H1 (cell line): ENCODE measurements around the gene HOXB9. TPM values are rescaled to one million over a fixed set of nuclear protein-coding genes. Genes with fewer than 3 reads are reported as not detected.

Experiments
- CTCF ChIA-PET: fragments of 300-600 bp; sonication (Branson Sonifier 250); formaldehyde crosslinking; loops from one replicate; lab custom pipeline; 2021; ENCODE audit not compliant: partially characterized antibody; lab: Charles Lee
- POLR2A ChIA-PET: fragments of 300-600 bp; sonication (Branson Sonifier 250); formaldehyde crosslinking; loops from one replicate; lab custom pipeline; 2021; ENCODE audit warnings: inconsistent platforms; ENCODE audit not compliant: partially characterized antibody; lab: Charles Lee
- DNase-seq, 2 experiments: peaks; one replicate each; pipeline versions ENCODE4 v3.0.0 to v3.0.0-alpha.2; 2010 to 2022; ENCODE audit warnings: low spot score in 2 of 2, low read depth in 1 of 2, mixed read lengths in 1 of 2
- FAIRE-seq: peaks from 2 replicates; lab custom pipeline; 2011; peaks lifted over from hg19 to GRCh38; lab: Jason Lieb, UNC
- H2AFZ ChIP-seq: 2 replicates; pipeline ENCODE4 v1.8.1; 2012; ENCODE audit warnings: low read length, inconsistent platforms
- H2AK5ac ChIP-seq: 2 replicates; pipeline ENCODE4 v1.6.1; 2013; ENCODE audit warnings: low read depth, low read length
- H2BK120ac ChIP-seq: replicated peaks from 2 replicates; pipeline ENCODE3; 2013; ENCODE audit warnings: low read depth, low read length, inconsistent platforms
- H2BK12ac ChIP-seq: 2 replicates; pipeline ENCODE4 v1.6.1; 2013; ENCODE audit warnings: low read depth, low read length
- H2BK15ac ChIP-seq: 2 replicates; pipeline ENCODE4 v1.6.1; 2013; ENCODE audit warnings: low read length
- H2BK20ac ChIP-seq: 2 replicates; pipeline ENCODE4 v1.6.1; 2013; ENCODE audit warnings: low read length
- H2BK5ac ChIP-seq: 2 replicates; pipeline ENCODE4 v1.6.1; 2013; ENCODE audit warnings: low read depth, low read length
- H3K14ac ChIP-seq: 2 replicates; pipeline ENCODE4 v1.6.1; 2013; ENCODE audit warnings: inconsistent platforms; ENCODE audit not compliant: insufficient read length
- H3K18ac ChIP-seq: 2 replicates; pipeline ENCODE4 v1.6.1; 2013; ENCODE audit warnings: low read length; ENCODE audit errors: extremely low read depth
- H3K23ac ChIP-seq: 2 replicates; pipeline ENCODE4 v1.6.1; 2013; ENCODE audit warnings: inconsistent platforms; ENCODE audit not compliant: insufficient read length
- H3K23me2 ChIP-seq: 2 replicates; pipeline ENCODE4 v1.6.1; 2013; ENCODE audit warnings: low read depth, low read length
- H3K27ac ChIP-seq: 2 replicates; pipeline ENCODE4 v1.6.1; 2011; ENCODE audit warnings: low read depth, low read length, inconsistent platforms
- H3K27me3 ChIP-seq, 4 experiments: replicated peaks in 1 of 4; 1 replicate in 1 of 4; 2 replicates in 3 of 4; pipeline versions ENCODE4 v1.6.1 to v1.8.1; 2011 to 2013; ENCODE audit warnings: low read length in 3 of 4, mild to moderate bottlenecking in 3 of 4, inconsistent platforms in 2 of 4, mixed read lengths in 2 of 4, moderate library complexity in 1 of 4; ENCODE audit not compliant: control insufficient read depth in 3 of 4, insufficient read depth in 3 of 4; ENCODE audit errors: extremely low read depth in 1 of 4
- H3K36me3 ChIP-seq, 4 experiments: 2 replicates each; pipeline versions ENCODE4 v1.6.1 to v1.8.1; 2011 to 2013; ENCODE audit warnings: mild to moderate bottlenecking in 4 of 4, low read length in 3 of 4, moderate library complexity in 2 of 4, control low read depth in 1 of 4, inconsistent platforms in 1 of 4; ENCODE audit not compliant: insufficient read depth in 4 of 4, control insufficient read depth in 2 of 4
- H3K4ac ChIP-seq: replicated peaks from 2 replicates; pipeline ENCODE3; 2013; ENCODE audit warnings: low read length, low read depth, mixed read lengths, inconsistent platforms; ENCODE audit not compliant: insufficient read length
- H3K4me1 ChIP-seq, 4 experiments: replicated peaks in 1 of 4; 1 replicate in 1 of 4; 2 replicates in 3 of 4; pipeline versions ENCODE4 v1.6.1 to v1.8.1; 2011 to 2013; ENCODE audit warnings: low read length in 3 of 4, inconsistent platforms in 2 of 4, mixed read lengths in 1 of 4; ENCODE audit not compliant: insufficient read depth in 4 of 4, control insufficient read depth in 3 of 4
- H3K4me2 ChIP-seq, 2 experiments: 2 replicates each; pipeline versions ENCODE4 v1.6.1 to v1.8.1; 2011 to 2013; ENCODE audit warnings: low read depth in 2 of 2, low read length in 2 of 2, control low read depth in 1 of 2, inconsistent platforms in 1 of 2, mild to moderate bottlenecking in 1 of 2; ENCODE audit not compliant: insufficient read depth in 1 of 2
- H3K4me3 ChIP-seq, 4 experiments: fragments of 200-600, 300-600 bp in 1 of 4; sonication (generic), shearing (Covaris generic), sonication (Bioruptor Twin) in 1 of 4; 2 replicates each; pipeline versions ENCODE4 v1.5.1 to v1.8.1; 2011 to 2016; ENCODE audit warnings: low read length in 4 of 4, low read depth in 3 of 4, control low read depth in 2 of 4, inconsistent platforms in 2 of 4, mild to moderate bottlenecking in 2 of 4, mixed read lengths in 1 of 4, moderate library complexity in 1 of 4; ENCODE audit not compliant: insufficient read depth in 2 of 4; ENCODE audit errors: extremely low read depth in 1 of 4
- H3K56ac ChIP-seq: replicated peaks from 2 replicates; pipeline ENCODE3; 2013; ENCODE audit warnings: low read depth, mild to moderate bottlenecking, mixed read lengths, low read length, inconsistent platforms; ENCODE audit not compliant: insufficient read length
- H3K79me1 ChIP-seq: 2 replicates; pipeline ENCODE4 v1.6.1; 2013; ENCODE audit warnings: low read depth, low read length, control low read depth
- H3K79me2 ChIP-seq, 2 experiments: 2 replicates each; pipeline versions ENCODE4 v1.6.1 to v1.8.1; 2012 to 2013; ENCODE audit warnings: low read length in 2 of 2, mild to moderate bottlenecking in 2 of 2, inconsistent platforms in 1 of 2; ENCODE audit not compliant: insufficient read depth in 2 of 2, control insufficient read depth in 1 of 2
- H3K9ac ChIP-seq, 4 experiments: replicated peaks in 1 of 4; 1 replicate in 1 of 4; 2 replicates in 3 of 4; pipeline versions ENCODE4 v1.6.1 to v1.8.1; 2011 to 2013; ENCODE audit warnings: low read depth in 3 of 4, low read length in 3 of 4, control low read depth in 2 of 4, mild to moderate bottlenecking in 2 of 4, moderate library complexity in 2 of 4, inconsistent platforms in 1 of 4; ENCODE audit errors: extremely low read depth in 1 of 4
- H3K9me3 ChIP-seq, 2 experiments: 2 replicates each; pipeline versions ENCODE4 v1.6.1 to v1.8.1; 2012 to 2013; ENCODE audit warnings: mild to moderate bottlenecking in 2 of 2, moderate library complexity in 2 of 2, control low read depth in 1 of 2, inconsistent platforms in 1 of 2, low read depth in 1 of 2, low read length in 1 of 2, mixed read lengths in 1 of 2; ENCODE audit not compliant: insufficient read depth in 2 of 2
- H4K20me1 ChIP-seq, 2 experiments: replicated peaks in 1 of 2; 2 replicates each; pipeline versions ENCODE3 to v1.8.1; 2011 to 2013; ENCODE audit warnings: inconsistent platforms in 2 of 2, low read length in 2 of 2, mild to moderate bottlenecking in 1 of 2; ENCODE audit not compliant: insufficient read depth in 2 of 2, control insufficient read depth in 1 of 2
- H4K5ac ChIP-seq: 2 replicates; pipeline ENCODE4 v1.6.1; 2013; ENCODE audit warnings: low read length, low read depth, mixed read lengths, inconsistent platforms; ENCODE audit not compliant: insufficient read length
- H4K8ac ChIP-seq: 2 replicates; pipeline ENCODE4 v1.8.0; 2013; ENCODE audit warnings: mild to moderate bottlenecking, moderate library complexity, low read length, inconsistent platforms; ENCODE audit not compliant: insufficient read depth; ENCODE audit errors: extremely low read depth
- H4K91ac ChIP-seq: replicated peaks from 2 replicates; pipeline ENCODE3; 2013; ENCODE audit warnings: low read length, mixed read lengths, inconsistent platforms; ENCODE audit not compliant: insufficient read length
- ATF3 ChIP-seq: IDR thresholded peaks from 2 replicates; pipeline ENCODE4 v1.6.1; 2011; ENCODE audit warnings: low read depth, mild to moderate bottlenecking, low read length; ENCODE audit not compliant: insufficient read depth
- HDAC6 ChIP-seq: IDR thresholded peaks from one replicate; pipeline ENCODE4 v1.7.1; 2012; ENCODE audit warnings: low read depth, mild to moderate bottlenecking, inconsistent platforms, low read length, moderate library complexity
- POLR2A ChIP-seq, 2 experiments: IDR thresholded peaks; 1 replicate in 1 of 2; 2 replicates in 1 of 2; pipeline ENCODE4 v1.6.1; 2011; ENCODE audit warnings: low read depth in 2 of 2, low read length in 2 of 2, mild to moderate bottlenecking in 2 of 2; ENCODE audit errors: control extremely low read depth in 1 of 2
- SP1 ChIP-seq: IDR thresholded peaks from 2 replicates; pipeline ENCODE4 v1.6.1; 2011; ENCODE audit warnings: low read depth, low read length
- WGBS, 2 experiments: shearing (Covaris generic) in 1 of 2; methylation state at CpG; one replicate each; pipeline versions ENCODE4 v1.1.6 to v1.1.7; 2013 to 2015; ENCODE audit warnings: low lambda C conversion rate in 2 of 2, mixed read lengths in 2 of 2, inconsistent platforms in 1 of 2, low coverage in 1 of 2, missing lambda C conversion rate in 1 of 2; ENCODE audit not compliant: insufficient replicate concordance in 2 of 2, insufficient coverage in 1 of 2, insufficient read length in 1 of 2; ENCODE audit errors: extremely low coverage in 1 of 2, missing lambda C conversion rate in 1 of 2; 5-methylcytosine and 5-hydroxymethylcytosine counted together
- polyA plus RNA-seq, 7 experiments: library from polyadenylated mRNA; depleted of rRNA in 3 of 7; stranded (reverse) in 5 of 7; unstranded in 2 of 7; fragments of >200 nt in 5 of 7; fragments of 200-250 nt in 2 of 7; gene quantifications; 1 replicate in 5 of 7; 2 replicates in 1 of 7; 4 replicates in 1 of 7; pipeline versions ENCODE4 v1.2.1 to v1.2.3, GENCODE V29; 2011 to 2013; ENCODE audit warnings: missing spikeins in 2 of 7, mixed read lengths in 2 of 7
- total RNA-seq: library from RNA; stranded (reverse); fragmentation: NEBNext Ultra II Directional; extraction: Animal tissue kit (Norgen Biotek cat#: 25700); gene quantifications from 2 replicates; pipeline ENCODE4 v1.2.1, GENCODE V29; 2021

The HOXB9 gene
- total and polyA plus RNA-seq, 2 of the 8 experiments (the other 6 are each of a cell fraction or from before 2014, with no cell fraction given) = not detected

- no peak overlapping the region for H4K91ac ChIP-seq
- H3K9ac ChIP-seq = no peak overlapping the region
- H3K4me3 ChIP-seq = peak overlapping the region in 3 of 4 experiments; percentile 10 to 51 (median 10); a peak in 4 of 8 replicates
- H3K4me1 ChIP-seq = peaks cover 0 to 14% (median 9%) of the 10 kb centered on the region in 4 experiments; a peak in 5 of 7 replicates
- 0 out of 2 replicates have a peak overlapping the region, but pooled peaks have one; percentile 35 for H4K8ac ChIP-seq
- CTCF ChIA-PET = interaction anchor here (1.2 kb wide), 2 partner anchors 10 to 233 kb away, joined by 3 to 4 read pairs; no protein-coding TSS in a partner anchor
- no peak overlapping the region for H2BK5ac ChIP-seq
- H3K4me2 ChIP-seq = peak overlapping the region; percentile 56 to 73
- no peak overlapping the region for H3K23ac ChIP-seq
- H3K18ac ChIP-seq = no peak overlapping the region
- H3K27me3 ChIP-seq = peaks cover 77 to 90% (median 83%) of the 10 kb centered on the region in 4 experiments
- peaks cover 6 to 23% of the 10 kb centered on the region in 2 experiments for H4K20me1 ChIP-seq
- no peak overlapping the region for H2BK20ac ChIP-seq
- H2BK120ac ChIP-seq = no peak overlapping the region
- H3K27ac ChIP-seq = no peak overlapping the region
- DNase-seq = peak in 1 of 2 experiments; percentile 75
- H3K79me2 ChIP-seq = no peaks in the 10 kb centered on the region
- peaks cover 3% of the 10 kb centered on the region; the same call in 1 of the 2 replicates for H3K23me2 ChIP-seq
- no peak overlapping the region; the same call in 1 of the 2 replicates for H2BK15ac ChIP-seq
- WGBS, 2 experiments = 4% methylated on average over 40 of the region's 80 CpGs; no CpG with 5 or more reads in 1 of the 2 experiments
- POLR2A ChIA-PET = interaction anchor here (0.7 to 0.9 kb wide), 2 partner anchors 10 to 72 kb away, joined by 3 to 4 read pairs; no protein-coding TSS in a partner anchor
- no peak overlapping the region for H3K56ac ChIP-seq
- no peaks in the 10 kb centered on the region for H3K79me1 ChIP-seq
- no peak overlapping the region for H4K5ac ChIP-seq
- H3K9me3 ChIP-seq = no peaks in the 10 kb centered on the region
- no peak for FAIRE-seq
- H3K4ac ChIP-seq = no peak overlapping the region
- H2AK5ac ChIP-seq = no peak overlapping the region
- H3K14ac ChIP-seq = no peak overlapping the region
- peaks cover 0 to 4% (median 0%) of the 10 kb centered on the region in 4 experiments; a peak in 1 of 8 replicates for H3K36me3 ChIP-seq
- 0 out of 2 replicates have a peak overlapping the region, but pooled peaks have one; percentile 9 for H2BK12ac ChIP-seq
- H2AFZ ChIP-seq = peak overlapping the region; percentile 7; the same call in 1 of the 2 replicates
- no peak for TF ChIP-seq SP1
- TF ChIP-seq POLR2A (IDR thresholded peaks at IDR 0.05; ENCODE audit: control extremely low read depth in 1 of 2, low read depth in 2 of 2, low read length in 2 of 2) = no peak
- TF ChIP-seq HDAC6 = no peak
- no peak for TF ChIP-seq ATF3
Observed at GRCh38 chr17:48646183-48647102, 20.3 kb upstream of the HOXB9 start.
